T-helper 9 cell (primary cell): Measurements from ENCODE around the gene IDI1.

Experiments
- DNase-seq: peaks from one replicate; pipeline ENCODE4 v3.0.0-alpha.2; 2020

IDI1 gene

DNA sequence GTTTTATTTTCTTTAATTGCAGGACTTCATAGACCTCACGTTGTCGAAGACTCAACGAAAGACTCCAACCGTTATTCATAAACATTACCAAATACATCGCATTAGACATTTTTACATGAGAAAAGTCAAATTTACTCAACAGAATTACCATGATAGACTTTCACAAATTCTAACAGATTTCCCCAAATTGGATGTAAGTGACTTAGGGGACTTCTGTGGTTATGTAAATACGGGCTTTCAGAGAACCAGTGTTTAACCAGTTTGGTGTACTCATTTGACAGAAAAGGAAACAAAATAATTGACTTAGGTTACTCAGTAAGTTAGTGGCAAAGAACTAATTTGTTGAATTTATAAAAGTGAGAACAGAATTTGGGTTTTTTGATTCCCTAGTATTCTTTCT, 56.5 kb downstream of the IDI1 start:
- DNase-seq: no peak

DNA sequence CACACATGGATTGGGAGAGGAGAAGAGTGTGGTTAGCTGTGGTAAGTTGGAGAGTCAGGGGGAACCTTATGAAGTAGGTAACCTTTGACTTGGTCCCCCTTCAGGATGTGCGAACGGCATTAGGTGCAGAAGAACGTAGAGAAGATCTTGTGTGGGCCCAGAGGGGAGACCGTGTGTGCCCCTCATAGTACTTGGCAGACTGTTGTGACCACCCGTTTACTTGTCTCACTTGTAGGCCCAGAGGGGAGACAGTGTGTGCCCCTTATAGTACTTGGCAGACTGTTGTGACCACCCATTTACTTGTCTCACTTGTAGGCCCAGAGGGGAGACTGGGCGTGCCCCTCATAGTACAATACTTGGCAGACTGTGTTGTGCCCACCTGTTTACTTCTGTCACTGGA, 58.1 kb downstream of the IDI1 start:
- no peak for DNase-seq
